Measurements from ENCODE around the gene UBE2Z.
A peak's percentile ranks its signal among the peaks of the same experiment; 100 is the strongest.

The UBE2Z gene

DNA sequence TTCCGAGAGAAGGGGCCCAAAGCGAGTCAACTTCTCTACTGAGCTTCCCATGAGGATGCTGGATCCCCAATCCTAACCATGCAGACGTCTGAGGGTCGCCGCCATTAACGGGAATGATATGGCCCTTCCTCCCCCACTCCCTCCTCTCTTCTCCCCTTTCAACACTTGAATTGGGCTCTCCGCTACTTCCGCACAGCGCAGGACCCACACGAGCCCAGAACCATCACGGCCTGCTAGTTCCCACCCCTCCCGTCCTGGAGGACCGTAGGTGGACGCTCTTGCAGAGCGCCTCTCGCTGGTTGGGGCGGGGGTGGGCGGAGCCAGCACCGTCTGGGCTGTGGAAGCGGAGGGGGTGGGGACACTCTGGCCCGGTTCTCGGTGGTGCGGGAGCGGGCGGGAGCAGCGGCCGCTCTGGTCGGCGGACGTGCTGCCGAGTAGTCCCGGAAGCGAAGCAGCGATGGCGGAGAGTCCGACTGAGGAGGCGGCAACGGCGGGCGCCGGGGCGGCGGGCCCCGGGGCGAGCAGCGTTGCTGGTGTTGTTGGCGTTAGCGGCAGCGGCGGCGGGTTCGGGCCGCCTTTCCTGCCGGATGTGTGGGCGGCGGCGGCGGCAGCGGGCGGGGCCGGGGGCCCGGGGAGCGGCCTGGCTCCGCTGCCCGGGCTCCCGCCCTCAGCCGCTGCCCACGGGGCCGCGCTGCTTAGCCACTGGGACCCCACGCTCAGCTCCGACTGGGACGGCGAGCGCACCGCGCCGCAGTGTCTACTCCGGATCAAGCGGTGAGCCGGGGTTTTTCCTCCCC is at the start of gene UBE2Z:
TSS of gene UBE2Z (plus strand) at position 361 of the 797 bp plus-strand sequence. CDS start at position 458, 97 bp downstream.
- POLR2A ChIA-PET: interaction anchor here (0.6 to 7.5 kb wide), 9 partner anchors 11 to 432 kb away, joined by 4 to 106 read pairs (median 7); partner anchors contain the start of genes ATP5MC1, IGF2BP1 and SNF8
- H3K9me3 ChIP-seq (ENCODE audit: control insufficient read depth, insufficient read depth, low read depth, low read length): no peaks in the 10 kb centered on the region
- peaks cover 16% of the 10 kb centered on the region for H3K4me1 ChIP-seq (ENCODE audit: control insufficient read depth, insufficient read depth, low read length)
- peak within 1 kb of the TSS; percentile 93 for H3K4me3 ChIP-seq (ENCODE audit: low read depth, low read length)
- peaks cover 28 to 34% of the 10 kb centered on the region in 2 experiments for H3K36me3 ChIP-seq (ENCODE audit: control insufficient read depth in 2 of 2, insufficient read depth in 1 of 2, low read length in 2 of 2)
- CTCF ChIA-PET: interaction anchor here (0.5 to 1.5 kb wide), 7 partner anchors 15 to 188 kb away, joined by 3 to 5 read pairs (median 3); partner anchors contain the start of gene ATP5MC1
- peak within 1 kb of the TSS; percentile 95 for H3K27ac ChIP-seq (ENCODE audit: extremely low read depth, low read depth, low read length)
- TF ChIP-seq, protein P1, sequence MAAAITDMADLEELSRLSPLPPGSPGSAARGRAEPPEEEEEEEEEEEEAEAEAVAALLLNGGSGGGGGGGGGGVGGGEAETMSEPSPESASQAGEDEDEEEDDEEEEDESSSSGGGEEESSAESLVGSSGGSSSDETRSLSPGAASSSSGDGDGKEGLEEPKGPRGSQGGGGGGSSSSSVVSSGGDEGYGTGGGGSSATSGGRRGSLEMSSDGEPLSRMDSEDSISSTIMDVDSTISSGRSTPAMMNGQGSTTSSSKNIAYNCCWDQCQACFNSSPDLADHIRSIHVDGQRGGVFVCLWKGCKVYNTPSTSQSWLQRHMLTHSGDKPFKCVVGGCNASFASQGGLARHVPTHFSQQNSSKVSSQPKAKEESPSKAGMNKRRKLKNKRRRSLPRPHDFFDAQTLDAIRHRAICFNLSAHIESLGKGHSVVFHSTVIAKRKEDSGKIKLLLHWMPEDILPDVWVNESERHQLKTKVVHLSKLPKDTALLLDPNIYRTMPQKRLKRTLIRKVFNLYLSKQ (tag by site-specific recombination; IDR thresholded peaks at IDR 0.05; ENCODE audit: borderline replicate concordance): no peak
- TF ChIP-seq SETDB1 (IDR thresholded peaks at IDR 0.05; ENCODE audit: insufficient read length, low read length) (no peak), ZFP69B (tag by site-specific recombination; IDR thresholded peaks at IDR 0.05) (peak; percentile 92), ZNF677 (tag by site-specific recombination; IDR thresholded peaks at IDR 0.05) (0 out of 2 replicates have a peak, but pooled peaks have one; percentile 20), ZNF837 (tag by site-specific recombination; IDR thresholded peaks at IDR 0.05) (no peak), ZNF174 (tag by site-specific recombination; IDR thresholded peaks at IDR 0.05) (no peak), KLF7 (tag by site-specific recombination; IDR thresholded peaks at IDR 0.05; ENCODE audit: borderline replicate concordance) (peak; percentile 94), SALL2 (tag by site-specific recombination; IDR thresholded peaks at IDR 0.05; ENCODE audit: borderline replicate concordance) (no peak), RBAK (tag by site-specific recombination; IDR thresholded peaks at IDR 0.05) (no peak), ZXDB (tag by site-specific recombination; IDR thresholded peaks at IDR 0.05) (peak; percentile 85), ZNF394 (tag by site-specific recombination; IDR thresholded peaks at IDR 0.05; ENCODE audit: borderline replicate concordance) (peak; percentile 71; the same call in 1 of the 2 replicates), ZNF366 (tag by site-specific recombination; conservative IDR thresholded peaks at IDR 0.05) (peak; percentile 83), YY1 (tag by site-specific recombination; IDR thresholded peaks at IDR 0.05) (peak; percentile 85), ZBTB21 (tag by site-specific recombination; IDR thresholded peaks at IDR 0.05) (peak; percentile 26; the same call in 1 of the 2 replicates), HOXD13 (CRISPR knock-in tag; IDR thresholded peaks at IDR 0.05; ENCODE audit: borderline replicate concordance) (no peak), SP7 (tag by site-specific recombination; IDR thresholded peaks at IDR 0.05) (peak; percentile 79), ZNF335 (tag by site-specific recombination; conservative IDR thresholded peaks at IDR 0.05) (peak; percentile 85)
- TF ChIP-seq, protein P2, sequence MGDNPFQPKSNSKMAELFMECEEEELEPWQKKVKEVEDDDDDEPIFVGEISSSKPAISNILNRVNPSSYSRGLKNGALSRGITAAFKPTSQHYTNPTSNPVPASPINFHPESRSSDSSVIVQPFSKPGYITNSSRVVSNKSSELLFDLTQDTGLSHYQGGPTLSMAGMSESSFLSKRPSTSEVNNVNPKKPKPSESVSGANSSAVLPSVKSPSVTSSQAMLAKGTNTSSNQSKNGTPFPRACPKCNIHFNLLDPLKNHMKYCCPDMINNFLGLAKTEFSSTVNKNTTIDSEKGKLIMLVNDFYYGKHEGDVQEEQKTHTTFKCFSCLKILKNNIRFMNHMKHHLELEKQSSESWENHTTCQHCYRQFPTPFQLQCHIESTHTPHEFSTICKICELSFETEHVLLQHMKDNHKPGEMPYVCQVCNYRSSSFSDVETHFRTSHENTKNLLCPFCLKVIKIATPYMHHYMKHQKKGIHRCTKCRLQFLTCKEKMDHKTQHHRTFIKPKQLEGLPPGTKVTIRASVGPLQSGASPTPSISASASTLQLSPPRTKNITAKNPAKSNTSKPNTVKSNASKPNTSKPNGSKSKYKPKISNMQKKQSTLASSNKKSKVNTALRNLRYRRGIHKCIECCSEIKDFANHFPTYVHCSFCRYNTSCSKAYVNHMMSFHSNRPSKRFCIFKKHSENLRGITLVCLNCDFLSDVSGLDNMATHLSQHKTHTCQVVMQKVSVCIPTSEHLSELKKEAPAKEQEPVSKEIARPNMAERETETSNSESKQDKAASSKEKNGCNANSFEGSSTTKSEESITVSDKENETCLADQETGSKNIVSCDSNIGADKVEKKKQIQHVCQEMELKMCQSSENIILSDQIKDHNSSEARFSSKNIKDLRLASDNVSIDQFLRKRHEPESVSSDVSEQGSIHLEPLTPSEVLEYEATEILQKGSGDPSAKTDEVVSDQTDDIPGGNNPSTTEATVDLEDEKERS (tag by site-specific recombination; IDR thresholded peaks at IDR 0.05): 0 out of 2 replicates have a peak, but pooled peaks have one; percentile 54
- TF ChIP-seq, protein P3, sequence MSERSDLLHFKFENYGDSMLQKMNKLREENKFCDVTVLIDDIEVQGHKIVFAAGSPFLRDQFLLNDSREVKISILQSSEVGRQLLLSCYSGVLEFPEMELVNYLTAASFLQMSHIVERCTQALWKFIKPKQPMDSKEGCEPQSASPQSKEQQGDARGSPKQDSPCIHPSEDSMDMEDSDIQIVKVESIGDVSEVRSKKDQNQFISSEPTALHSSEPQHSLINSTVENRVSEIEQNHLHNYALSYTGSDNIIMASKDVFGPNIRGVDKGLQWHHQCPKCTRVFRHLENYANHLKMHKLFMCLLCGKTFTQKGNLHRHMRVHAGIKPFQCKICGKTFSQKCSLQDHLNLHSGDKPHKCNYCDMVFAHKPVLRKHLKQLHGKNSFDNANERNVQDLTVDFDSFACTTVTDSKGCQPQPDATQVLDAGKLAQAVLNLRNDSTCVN (tag by site-specific recombination; optimal IDR thresholded peaks at IDR 0.05): peak; percentile 68
- TF ChIP-seq, protein P4, sequence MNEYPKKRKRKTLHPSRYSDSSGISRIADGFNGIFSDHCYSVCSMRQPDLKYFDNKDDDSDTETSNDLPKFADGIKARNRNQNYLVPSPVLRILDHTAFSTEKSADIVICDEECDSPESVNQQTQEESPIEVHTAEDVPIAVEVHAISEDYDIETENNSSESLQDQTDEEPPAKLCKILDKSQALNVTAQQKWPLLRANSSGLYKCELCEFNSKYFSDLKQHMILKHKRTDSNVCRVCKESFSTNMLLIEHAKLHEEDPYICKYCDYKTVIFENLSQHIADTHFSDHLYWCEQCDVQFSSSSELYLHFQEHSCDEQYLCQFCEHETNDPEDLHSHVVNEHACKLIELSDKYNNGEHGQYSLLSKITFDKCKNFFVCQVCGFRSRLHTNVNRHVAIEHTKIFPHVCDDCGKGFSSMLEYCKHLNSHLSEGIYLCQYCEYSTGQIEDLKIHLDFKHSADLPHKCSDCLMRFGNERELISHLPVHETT (tag by site-specific recombination; IDR thresholded peaks at IDR 0.05): peak; percentile 83
- TF ChIP-seq, protein P5, sequence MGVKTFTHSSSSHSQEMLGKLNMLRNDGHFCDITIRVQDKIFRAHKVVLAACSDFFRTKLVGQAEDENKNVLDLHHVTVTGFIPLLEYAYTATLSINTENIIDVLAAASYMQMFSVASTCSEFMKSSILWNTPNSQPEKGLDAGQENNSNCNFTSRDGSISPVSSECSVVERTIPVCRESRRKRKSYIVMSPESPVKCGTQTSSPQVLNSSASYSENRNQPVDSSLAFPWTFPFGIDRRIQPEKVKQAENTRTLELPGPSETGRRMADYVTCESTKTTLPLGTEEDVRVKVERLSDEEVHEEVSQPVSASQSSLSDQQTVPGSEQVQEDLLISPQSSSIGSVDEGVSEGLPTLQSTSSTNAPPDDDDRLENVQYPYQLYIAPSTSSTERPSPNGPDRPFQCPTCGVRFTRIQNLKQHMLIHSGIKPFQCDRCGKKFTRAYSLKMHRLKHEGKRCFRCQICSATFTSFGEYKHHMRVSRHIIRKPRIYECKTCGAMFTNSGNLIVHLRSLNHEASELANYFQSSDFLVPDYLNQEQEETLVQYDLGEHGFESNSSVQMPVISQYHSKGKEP (tag by site-specific recombination; IDR thresholded peaks at IDR 0.05): no peak
- TF ChIP-seq, protein P6, sequence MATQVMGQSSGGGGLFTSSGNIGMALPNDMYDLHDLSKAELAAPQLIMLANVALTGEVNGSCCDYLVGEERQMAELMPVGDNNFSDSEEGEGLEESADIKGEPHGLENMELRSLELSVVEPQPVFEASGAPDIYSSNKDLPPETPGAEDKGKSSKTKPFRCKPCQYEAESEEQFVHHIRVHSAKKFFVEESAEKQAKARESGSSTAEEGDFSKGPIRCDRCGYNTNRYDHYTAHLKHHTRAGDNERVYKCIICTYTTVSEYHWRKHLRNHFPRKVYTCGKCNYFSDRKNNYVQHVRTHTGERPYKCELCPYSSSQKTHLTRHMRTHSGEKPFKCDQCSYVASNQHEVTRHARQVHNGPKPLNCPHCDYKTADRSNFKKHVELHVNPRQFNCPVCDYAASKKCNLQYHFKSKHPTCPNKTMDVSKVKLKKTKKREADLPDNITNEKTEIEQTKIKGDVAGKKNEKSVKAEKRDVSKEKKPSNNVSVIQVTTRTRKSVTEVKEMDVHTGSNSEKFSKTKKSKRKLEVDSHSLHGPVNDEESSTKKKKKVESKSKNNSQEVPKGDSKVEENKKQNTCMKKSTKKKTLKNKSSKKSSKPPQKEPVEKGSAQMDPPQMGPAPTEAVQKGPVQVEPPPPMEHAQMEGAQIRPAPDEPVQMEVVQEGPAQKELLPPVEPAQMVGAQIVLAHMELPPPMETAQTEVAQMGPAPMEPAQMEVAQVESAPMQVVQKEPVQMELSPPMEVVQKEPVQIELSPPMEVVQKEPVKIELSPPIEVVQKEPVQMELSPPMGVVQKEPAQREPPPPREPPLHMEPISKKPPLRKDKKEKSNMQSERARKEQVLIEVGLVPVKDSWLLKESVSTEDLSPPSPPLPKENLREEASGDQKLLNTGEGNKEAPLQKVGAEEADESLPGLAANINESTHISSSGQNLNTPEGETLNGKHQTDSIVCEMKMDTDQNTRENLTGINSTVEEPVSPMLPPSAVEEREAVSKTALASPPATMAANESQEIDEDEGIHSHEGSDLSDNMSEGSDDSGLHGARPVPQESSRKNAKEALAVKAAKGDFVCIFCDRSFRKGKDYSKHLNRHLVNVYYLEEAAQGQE (tag by site-specific recombination; IDR thresholded peaks at IDR 0.05): 0 out of 2 replicates have a peak, but pooled peaks have one; percentile 13

All from HEK293 (cell line).